Uterine smooth muscle cell (primary cell): ENCODE measurements around the gene RABL6. TPM values are rescaled to one million over a fixed set of nuclear protein-coding genes. Genes with fewer than 3 reads are reported as not detected.

Experiments
- total RNA-seq: library from RNA; depleted of rRNA; stranded (reverse); fragments of >200 nt; gene quantifications from 2 replicates; pipeline ENCODE4 v1.2.3, GENCODE V29; 2014

The RABL6 gene, protein sequence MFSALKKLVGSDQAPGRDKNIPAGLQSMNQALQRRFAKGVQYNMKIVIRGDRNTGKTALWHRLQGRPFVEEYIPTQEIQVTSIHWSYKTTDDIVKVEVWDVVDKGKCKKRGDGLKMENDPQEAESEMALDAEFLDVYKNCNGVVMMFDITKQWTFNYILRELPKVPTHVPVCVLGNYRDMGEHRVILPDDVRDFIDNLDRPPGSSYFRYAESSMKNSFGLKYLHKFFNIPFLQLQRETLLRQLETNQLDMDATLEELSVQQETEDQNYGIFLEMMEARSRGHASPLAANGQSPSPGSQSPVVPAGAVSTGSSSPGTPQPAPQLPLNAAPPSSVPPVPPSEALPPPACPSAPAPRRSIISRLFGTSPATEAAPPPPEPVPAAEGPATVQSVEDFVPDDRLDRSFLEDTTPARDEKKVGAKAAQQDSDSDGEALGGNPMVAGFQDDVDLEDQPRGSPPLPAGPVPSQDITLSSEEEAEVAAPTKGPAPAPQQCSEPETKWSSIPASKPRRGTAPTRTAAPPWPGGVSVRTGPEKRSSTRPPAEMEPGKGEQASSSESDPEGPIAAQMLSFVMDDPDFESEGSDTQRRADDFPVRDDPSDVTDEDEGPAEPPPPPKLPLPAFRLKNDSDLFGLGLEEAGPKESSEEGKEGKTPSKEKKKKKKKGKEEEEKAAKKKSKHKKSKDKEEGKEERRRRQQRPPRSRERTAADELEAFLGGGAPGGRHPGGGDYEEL
- total RNA-seq = 66.7 and 87.5 TPM in 2 replicates

GRCh38 chr9:136807281-136808074 is at the start of gene RABL6:
RABL6 (plus strand) TSS chr9:136807948; CDS start chr9:136808197, 249 bp downstream.

GRCh38 chr9:136764301-136764891 is 43.4 kb upstream of the RABL6 start, which contains the start of gene LCN15:
LCN15 (minus strand) TSS chr9:136764518; CDS start chr9:136764488, 30 bp downstream.

DNA sequence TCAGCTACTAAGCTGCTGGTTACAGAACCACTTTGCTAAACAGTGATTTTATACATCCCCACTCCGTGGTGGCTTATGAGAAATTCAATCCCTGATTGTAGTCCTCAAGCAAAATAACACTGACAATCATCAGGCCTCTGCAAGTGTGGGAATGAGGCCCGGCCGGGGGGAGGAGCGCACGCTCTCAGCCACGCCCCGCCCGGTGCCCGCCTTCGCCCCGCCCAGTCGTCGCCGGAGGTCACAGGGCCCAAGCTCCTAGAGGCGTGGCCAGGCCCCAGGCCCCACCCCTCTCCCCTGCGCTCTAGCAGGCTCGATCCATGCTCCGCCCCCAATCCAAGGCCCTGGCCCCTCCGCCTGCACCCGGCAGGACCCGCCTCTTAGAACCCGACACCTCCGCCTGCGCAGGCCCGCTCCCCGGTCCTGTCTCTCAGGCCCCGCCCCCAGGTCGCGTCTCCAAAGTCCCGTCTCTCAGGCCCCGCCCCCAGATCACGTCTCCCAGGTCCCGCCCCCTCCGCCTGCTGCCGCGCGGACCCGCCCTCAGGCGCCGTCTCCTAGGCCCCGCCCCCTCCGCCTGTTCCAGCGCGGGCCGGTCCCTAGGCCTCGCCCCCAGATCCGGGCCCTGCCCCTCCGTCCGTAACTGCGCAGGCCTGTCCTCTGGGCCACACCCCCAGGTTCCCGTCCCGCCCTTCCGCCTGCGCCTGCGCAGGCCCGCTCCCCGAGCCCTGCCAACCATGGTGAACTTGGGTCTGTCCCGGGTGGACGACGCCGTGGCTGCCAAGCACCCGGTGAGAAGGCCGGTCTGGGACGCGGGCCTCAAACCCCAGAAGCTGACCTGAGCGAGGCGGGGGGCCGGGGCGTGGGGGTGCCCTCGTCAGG is 16.9 kb upstream of the RABL6 start, which contains the start of gene TMEM141:
TSS of gene TMEM141 (plus strand) at position 705 of the 876 bp plus-strand sequence. CDS start at position 732, 27 bp downstream.

GRCh38 chr9:136796238-136796774 is 11.4 kb upstream of the RABL6 start, which contains the start of gene CCDC183:
CCDC183 (plus strand) TSS chr9:136796338; CDS start chr9:136796398, 60 bp downstream.

DNA sequence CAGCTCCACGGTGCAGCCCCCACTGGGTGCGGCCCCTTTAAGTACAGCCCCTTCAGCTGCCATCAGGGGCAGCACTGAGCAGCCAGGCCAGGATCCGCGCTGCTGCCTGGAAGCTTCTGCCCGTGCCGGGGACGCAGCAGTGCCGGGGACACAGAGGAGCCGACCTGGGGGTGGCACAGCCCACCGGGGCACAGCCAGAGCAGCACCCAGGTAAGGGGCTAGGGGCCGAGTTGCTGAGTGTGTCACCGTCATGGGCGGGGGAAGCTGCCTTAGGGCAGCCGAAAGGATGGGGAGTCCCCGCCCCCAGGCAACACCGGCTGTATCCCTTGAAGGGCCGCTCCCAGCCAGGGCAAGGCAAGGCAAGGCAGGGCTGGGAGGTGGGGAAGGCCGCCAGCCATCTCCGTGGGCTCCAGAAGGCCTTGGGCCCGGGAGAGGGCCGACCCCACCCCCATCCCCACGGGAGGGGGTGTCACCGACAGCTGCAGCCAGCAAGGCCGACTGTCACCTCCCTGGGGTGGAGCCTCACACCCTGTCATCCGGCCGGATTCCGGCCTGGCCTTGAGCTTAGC is 34.7 kb downstream of the RABL6 start, which contains the start of gene AJM1:
TSS of gene AJM1 (plus strand) at position 99 of the 569 bp plus-strand sequence. CDS start 1,937 bp downstream, outside the sequence.

GRCh38 chr9:136849038-136849959 is 41.6 kb downstream of the RABL6 start, which contains the start of gene PHPT1:
PHPT1 (plus strand) TSS chr9:136849409; CDS start chr9:136849431, 22 bp downstream.

GRCh38 chr9:136851941-136852663 is 44.4 kb downstream of the RABL6 start, which contains the start of gene MAMDC4:
MAMDC4 (plus strand) TSS chr9:136852346; CDS start chr9:136852417, 71 bp downstream.

DNA sequence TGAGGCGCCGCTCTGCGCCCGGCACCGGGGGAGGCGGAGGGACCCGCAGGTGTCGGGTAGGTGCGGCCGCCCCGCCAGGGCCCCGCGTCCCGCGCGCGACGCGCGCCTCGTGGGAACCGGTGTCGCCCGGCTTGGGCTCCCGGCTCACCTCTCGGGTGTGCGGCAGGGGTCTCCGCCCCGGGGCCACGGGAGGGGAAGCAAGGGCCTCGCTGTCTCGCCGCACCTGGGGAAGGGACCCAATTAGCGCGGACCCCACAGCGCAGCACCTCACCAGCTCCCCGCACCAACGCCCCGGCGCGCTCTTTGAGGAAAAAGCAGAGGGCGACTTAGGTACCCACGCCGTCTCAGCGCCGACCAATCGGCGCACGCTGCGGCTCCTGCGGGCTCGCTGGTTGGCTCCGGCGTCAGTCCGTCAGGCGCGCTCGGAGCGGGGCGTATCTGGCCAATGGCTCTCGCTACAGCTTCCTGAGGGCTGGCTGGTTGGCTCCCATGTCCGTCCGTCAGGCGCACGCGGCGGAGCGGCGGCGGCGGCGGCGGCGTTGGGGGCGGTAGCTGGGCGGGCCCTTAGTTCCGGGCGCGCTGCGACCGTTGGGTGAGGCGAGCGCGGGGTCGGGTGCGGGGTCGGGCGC is 78.3 kb downstream of the RABL6 start, which contains the start of gene TRAF2:
TSS of gene TRAF2 (plus strand) at position 567 of the 629 bp plus-strand sequence. CDS start 12,225 bp downstream, outside the sequence.

Other genes starting within 250 kb of the RABL6 start
- 7.2 and 12.2 TPM in 2 replicates for gene EGFL7, start 145.0 kb upstream of the RABL6 start, total RNA-seq
- 52.0 and 54.6 TPM in 2 replicates for gene AGPAT2, start 120.5 kb upstream of the RABL6 start, total RNA-seq
- gene DIPK1B, start 95.4 kb upstream of the RABL6 start, total RNA-seq = 0.22 and 1.1 TPM in 2 replicates
- not detected in 2 replicates for gene LCN10, start 65.0 kb upstream of the RABL6 start, total RNA-seq
- gene LCN6, start 59.4 kb upstream of the RABL6 start, total RNA-seq = not detected in 2 replicates
- gene LCN8, start 49.7 kb upstream of the RABL6 start, total RNA-seq = not detected in 2 replicates
- gene LCN15, start 43.4 kb upstream of the RABL6 start, total RNA-seq = not detected in 2 replicates
- 52.2 and 62.0 TPM in 2 replicates for gene TMEM141, start 16.6 kb upstream of the RABL6 start, total RNA-seq
- gene CCDC183, start 11.6 kb upstream of the RABL6 start, total RNA-seq = 0.37 TPM in 1 of 2 replicates, not detected in the other
- 1.4 and 3.5 TPM in 2 replicates for gene AJM1, start 34.5 kb downstream of the RABL6 start, total RNA-seq
- 44.4 and 70.9 TPM in 2 replicates for gene PHPT1, start 41.5 kb downstream of the RABL6 start, total RNA-seq
- gene MAMDC4, start 44.4 kb downstream of the RABL6 start, total RNA-seq = 1.1 and 3.1 TPM in 2 replicates
- 265 and 280 TPM in 2 replicates for gene EDF1, start 58.4 kb downstream of the RABL6 start, total RNA-seq
- 9.6 and 16.3 TPM in 2 replicates for gene TRAF2, start 78.6 kb downstream of the RABL6 start, total RNA-seq
- 167 and 192 TPM in 2 replicates for gene FBXW5, start 136.8 kb downstream of the RABL6 start, total RNA-seq
- 0.37 TPM in 1 of 2 replicates, not detected in the other for gene C8G, start 137.3 kb downstream of the RABL6 start, total RNA-seq
- gene LCN12, start 144.3 kb downstream of the RABL6 start, total RNA-seq = 0.12 TPM in 1 of 2 replicates, not detected in the other
- 1.2 and 40.7 TPM in 2 replicates for gene PTGDS, start 169.6 kb downstream of the RABL6 start, total RNA-seq
- 0.66 and 6.4 TPM in 2 replicates for gene LCNL1, start 175.0 kb downstream of the RABL6 start, total RNA-seq
- gene PAXX, start 184.5 kb downstream of the RABL6 start, total RNA-seq = 23.9 and 25.1 TPM in 2 replicates
- 0.55 and 3.0 TPM in 2 replicates for gene CLIC3, start 188.6 kb downstream of the RABL6 start, total RNA-seq
- gene ABCA2, start 220.3 kb downstream of the RABL6 start, total RNA-seq = 19.0 and 31.7 TPM in 2 replicates
- not detected in 2 replicates for gene FUT7, start 224.1 kb downstream of the RABL6 start, total RNA-seq
- gene NPDC1, start 238.2 kb downstream of the RABL6 start, total RNA-seq = 13.3 and 20.9 TPM in 2 replicates
- gene ENTPD2, start 246.1 kb downstream of the RABL6 start, total RNA-seq = not detected in 2 replicates